ENCODE results near the gene EPHA6. TPM values are rescaled to one million over a fixed set of nuclear protein-coding genes. Genes with fewer than 3 reads are reported as not detected.
"Not testable (repeated sequence)": the region's sequence is repeated elsewhere in the genome, so short reads cannot be mapped to it uniquely, and the experiment has no call there.

Gene EPHA6
- total RNA-seq, 1 donor from 2014 or later = 219 TPM

- DNase-seq = not testable (repeated sequence)
Measured at GRCh38 chr3:97480696-97481289, 666.4 kb downstream of the EPHA6 start.

- no peak for DNase-seq
Measured at GRCh38 chr3:97481416-97481815, 667.0 kb downstream of the EPHA6 start.

GRCh38 chr3:97485206-97485605 is 670.8 kb downstream of the EPHA6 start:
- DNase-seq = no peak

- DNase-seq = no peak
Measured at GRCh38 chr3:97487587-97487986, 673.2 kb downstream of the EPHA6 start.

GRCh38 chr3:97488741-97489140 is 674.3 kb downstream of the EPHA6 start:
- DNase-seq = no peak

- no peak for DNase-seq
Measured at GRCh38 chr3:97495896-97496295, 681.5 kb downstream of the EPHA6 start.

- no peak for DNase-seq
Measured at GRCh38 chr3:97497138-97497537, 682.7 kb downstream of the EPHA6 start.

- DNase-seq = no peak
Measured at GRCh38 chr3:97504463-97504862, 690.1 kb downstream of the EPHA6 start.

GRCh38 chr3:97510795-97511194 is 696.4 kb downstream of the EPHA6 start:
- DNase-seq = no peak

GRCh38 chr3:97515076-97515475 is 700.7 kb downstream of the EPHA6 start:
- DNase-seq = no peak

- no peak for DNase-seq
Measured at GRCh38 chr3:97530691-97531090, 716.3 kb downstream of the EPHA6 start.

GRCh38 chr3:97547573-97547972 is 733.2 kb downstream of the EPHA6 start:
- DNase-seq = not testable (repeated sequence)

GRCh38 chr3:97550408-97550807 is 736.0 kb downstream of the EPHA6 start:
- no peak for DNase-seq

- no peak for DNase-seq
Measured at GRCh38 chr3:97552186-97552585, 737.8 kb downstream of the EPHA6 start.

- DNase-seq = no peak
Measured at GRCh38 chr3:97575742-97576141, 761.3 kb downstream of the EPHA6 start.

- no peak for DNase-seq
Measured at GRCh38 chr3:97576221-97576620, 761.8 kb downstream of the EPHA6 start.

GRCh38 chr3:97579365-97579764 is 765.0 kb downstream of the EPHA6 start:
- DNase-seq = no peak

GRCh38 chr3:97610626-97611025 is 796.2 kb downstream of the EPHA6 start:
- DNase-seq = no peak

GRCh38 chr3:97612632-97613031 is 798.2 kb downstream of the EPHA6 start:
- no peak for DNase-seq

GRCh38 chr3:97613139-97613538 is 798.7 kb downstream of the EPHA6 start:
- DNase-seq = no peak

- DNase-seq = not testable (repeated sequence)
Measured at GRCh38 chr3:97620514-97620913, 806.1 kb downstream of the EPHA6 start.

- DNase-seq = no peak
Measured at GRCh38 chr3:97636465-97636864, 822.1 kb downstream of the EPHA6 start.

GRCh38 chr3:97646932-97647331 is 832.5 kb downstream of the EPHA6 start:
- no peak for DNase-seq

- no peak for DNase-seq
Measured at GRCh38 chr3:97647441-97647982, 833.1 kb downstream of the EPHA6 start.

GRCh38 chr3:97655971-97656370 is 841.6 kb downstream of the EPHA6 start:
- DNase-seq = no peak

Measured in occipital lobe (tissue), 2 donors.